Astrocyte of the hippocampus (primary cell): ENCODE data around the gene GLOD4.
A peak's percentile ranks its signal among the peaks of the same experiment; 100 is the strongest.
"Not testable (repeated sequence)": the region's sequence is repeated elsewhere in the genome, so short reads cannot be mapped to it uniquely, and the experiment has no call there.

Experiments used
- DNase-seq: peaks from one replicate; pipeline ENCODE4 v3.0.0; 2011; ENCODE audit warnings: low read depth, low spot score

The GLOD4 gene

GRCh38 chr17:781805-782731 lies at the start of gene GLOD4, which contains the start of gene MRM3:
Gene GLOD4 (minus strand): TSS chr17:782280. CDS start chr17:782255, 25 bp downstream.
Gene MRM3 (plus strand): TSS chr17:782353. CDS start chr17:782379, 26 bp downstream.
- DNase-seq: peak; percentile 97

GRCh38 chr17:830950-831349 lies 48.9 kb upstream of the GLOD4 start:
- DNase-seq: no peak

GRCh38 chr17:830381-830780 lies 48.3 kb upstream of the GLOD4 start:
- DNase-seq: no peak

- DNase-seq: not testable (repeated sequence)
Measured at GRCh38 chr17:829614-830013, 47.5 kb upstream of the GLOD4 start.

- DNase-seq: peak; percentile 49
Measured at GRCh38 chr17:828761-829160, 46.7 kb upstream of the GLOD4 start.

- no peak for DNase-seq
Measured at GRCh38 chr17:826778-827177, 44.7 kb upstream of the GLOD4 start.

GRCh38 chr17:825216-825615 lies 43.1 kb upstream of the GLOD4 start:
- DNase-seq: no peak

- DNase-seq: no peak
Measured at GRCh38 chr17:824378-824777, 42.3 kb upstream of the GLOD4 start.

- no peak for DNase-seq
Measured at GRCh38 chr17:823501-823902, 41.4 kb upstream of the GLOD4 start.

- no peak for DNase-seq
Measured at GRCh38 chr17:819251-819650, 37.2 kb upstream of the GLOD4 start.

GRCh38 chr17:814371-814770 lies 32.3 kb upstream of the GLOD4 start:
- DNase-seq: no peak

- DNase-seq: no peak
Measured at GRCh38 chr17:812638-813204, 30.6 kb upstream of the GLOD4 start.

- no peak for DNase-seq
Measured at GRCh38 chr17:811051-811784, 29.1 kb upstream of the GLOD4 start.

- DNase-seq: no peak
Measured at GRCh38 chr17:807523-808294, 25.6 kb upstream of the GLOD4 start.

- no peak for DNase-seq
Measured at GRCh38 chr17:806781-807522, 24.9 kb upstream of the GLOD4 start.

GRCh38 chr17:806346-806745 lies 24.3 kb upstream of the GLOD4 start:
- no peak for DNase-seq

- not testable (repeated sequence) for DNase-seq
Measured at GRCh38 chr17:805886-806285, 23.8 kb upstream of the GLOD4 start.

- DNase-seq: no peak
Measured at GRCh38 chr17:804541-805435, 22.7 kb upstream of the GLOD4 start.
